Activated CD8-positive, alpha-beta T cell treated with anti-CD3 and anti-CD28 coated beads for 36 hours (primary cell): ENCODE results near the gene FSD2. TPM values are rescaled to one million over a fixed set of nuclear protein-coding genes. Genes with fewer than 3 reads are reported as not detected.

ENCODE experiments used
- ATAC-seq: fragments of 200-7000 bp; cut with Tn5 transposase; one replicate; pipeline ENCODE4 v1.10.0; 2021; ENCODE audit warnings: mild to moderate bottlenecking, moderate library complexity
- CTCF ChIA-PET: fragments of 350-600 bp; sonication (Branson Sonifier 250); formaldehyde crosslinking; loops from one replicate; lab custom pipeline; 2021; ENCODE audit warnings: antibody characterized with exemption; lab: Charles Lee
- POLR2A ChIA-PET: fragments of 350-600 bp; sonication (Branson Sonifier 250); formaldehyde crosslinking; loops from one replicate; lab custom pipeline; 2021; ENCODE audit warnings: antibody characterized with exemption; lab: Charles Lee
- DNase-seq: peaks from one replicate; pipeline ENCODE4 v3.0.0-alpha.2; 2020
- H3K27ac Mint-ChIP-seq: one replicate; pipeline ENCODE4 v1.8.0; 2021; ENCODE audit warnings: mild to moderate bottlenecking, mixed read lengths
- H3K27me3 Mint-ChIP-seq: one replicate; pipeline ENCODE4 v1.8.0; 2021; ENCODE audit warnings: mixed read lengths
- H3K36me3 Mint-ChIP-seq: one replicate; pipeline ENCODE4 v1.8.0; 2021; ENCODE audit warnings: low read depth, mixed read lengths
- H3K4me1 Mint-ChIP-seq: one replicate; pipeline ENCODE4 v1.8.0; 2021; ENCODE audit warnings: low read depth, mixed read lengths
- H3K4me3 Mint-ChIP-seq: one replicate; pipeline ENCODE4 v1.8.0; 2021; ENCODE audit warnings: mild to moderate bottlenecking, moderate library complexity, mixed read lengths
- H3K9me3 Mint-ChIP-seq: one replicate; pipeline ENCODE4 v1.8.0; 2021; ENCODE audit warnings: mixed read lengths
- CTCF ChIP-seq: fragments of 200-600 bp; IDR thresholded peaks from one replicate; pipeline ENCODE4 v1.8.0; 2022; ENCODE audit warnings: antibody characterized with exemption, mild to moderate bottlenecking
- intact Hi-C: fragments of 100-400 bp; cut with micrococcal nuclease; formaldehyde crosslinking; loops from one replicate; pipeline ENCODE4 v1.10.0; 2022
- total RNA-seq, 2 experiments: library from RNA; stranded (reverse); gene quantifications; one replicate each; pipeline ENCODE4 v1.2.3, GENCODE V29; 2021

FSD2 gene
- total RNA-seq, 2 experiments from 2014 or later = not detected

- H3K36me3 Mint-ChIP-seq = peaks cover 27% of the 10 kb centered on the region
- ATAC-seq = no peak
- no peak overlapping the region for H3K4me3 Mint-ChIP-seq
- H3K9me3 Mint-ChIP-seq = no peaks in the 10 kb centered on the region
- POLR2A ChIA-PET = no interaction called here
- H3K27me3 Mint-ChIP-seq = no peaks in the 10 kb centered on the region
- DNase-seq = no peak
- CTCF ChIA-PET = interaction anchor here (1.3 kb wide), 1 partner anchor 252 kb away, joined by 4 read pairs; no protein-coding TSS in a partner anchor
- H3K27ac Mint-ChIP-seq = no peak overlapping the region
- H3K4me1 Mint-ChIP-seq = peaks cover 32% of the 10 kb centered on the region
- TF ChIP-seq CTCF = no peak
- intact Hi-C loops = no loop called here
Measured at GRCh38 chr15:82748315-82748714, 57.6 kb downstream of the FSD2 start.

GRCh38 chr15:82743810-82744209, 62.1 kb downstream of the FSD2 start:
- CTCF ChIA-PET = no interaction called here
- ATAC-seq (no peak), DNase-seq (no peak)
- POLR2A ChIA-PET = no interaction called here
- H3K36me3 Mint-ChIP-seq = no peaks in the 10 kb centered on the region
- H3K4me1 Mint-ChIP-seq = peaks cover 9% of the 10 kb centered on the region
- no peaks in the 10 kb centered on the region for H3K9me3 Mint-ChIP-seq
- intact Hi-C loops = no loop called here
- no peaks in the 10 kb centered on the region for H3K27me3 Mint-ChIP-seq
- no peak for TF ChIP-seq CTCF
- no peak overlapping the region for H3K27ac Mint-ChIP-seq
- H3K4me3 Mint-ChIP-seq = no peak overlapping the region

- Mint-ChIP-seq H3K9me3 (no peaks in the 10 kb centered on the region), H3K4me3 (no peak overlapping the region), H3K27ac (no peak overlapping the region), H3K4me1 (no peaks in the 10 kb centered on the region), H3K36me3 (peaks cover 5% of the 10 kb centered on the region), H3K27me3 (no peaks in the 10 kb centered on the region)
- no peak for TF ChIP-seq CTCF
- ChIA-PET POLR2A (interaction anchor here (1.2 kb wide), 1 partner anchor 16 kb away, joined by 3 read pairs; no protein-coding TSS in a partner anchor), CTCF (interaction anchor here (1.3 to 1.6 kb wide), 3 partner anchors 8 to 30 kb away, joined by 3 to 4 read pairs (median 3); no protein-coding TSS in a partner anchor)
- ATAC-seq (no peak), DNase-seq (no peak)
- intact Hi-C loops = no loop called here
Measured at GRCh38 chr15:82742134-82742533, 63.7 kb downstream of the FSD2 start.

GRCh38 chr15:82739086-82739485, 66.8 kb downstream of the FSD2 start:
- no peak for ATAC-seq
- CTCF ChIA-PET = no interaction called here
- intact Hi-C loops = no loop called here

GRCh38 chr15:82737975-82738374, 67.9 kb downstream of the FSD2 start:
- Mint-ChIP-seq H3K4me3 (no peak overlapping the region), H3K27me3 (no peaks in the 10 kb centered on the region), H3K36me3 (peaks cover 10% of the 10 kb centered on the region), H3K9me3 (no peaks in the 10 kb centered on the region), H3K27ac (no peak overlapping the region), H3K4me1 (no peaks in the 10 kb centered on the region)
- CTCF ChIA-PET = no interaction called here
- intact Hi-C loops = no loop called here
- DNase-seq (no peak), ATAC-seq (no peak)
- POLR2A ChIA-PET = no interaction called here
- no peak for TF ChIP-seq CTCF

More at GRCh38 chr15:82739086-82739485, 66.8 kb downstream of the FSD2 start:
- no peak overlapping the region for H3K4me3 Mint-ChIP-seq
- H3K36me3 Mint-ChIP-seq = peaks cover 10% of the 10 kb centered on the region
- H3K4me1 Mint-ChIP-seq = no peaks in the 10 kb centered on the region
- no peak for DNase-seq
- TF ChIP-seq CTCF = no peak
- POLR2A ChIA-PET = no interaction called here
- no peak overlapping the region for H3K27ac Mint-ChIP-seq
- H3K27me3 Mint-ChIP-seq = no peaks in the 10 kb centered on the region
- H3K9me3 Mint-ChIP-seq = no peaks in the 10 kb centered on the region
